ENCODE data around the gene RNU11. TPM values are rescaled to one million over a fixed set of nuclear protein-coding genes. Genes with fewer than 3 reads are reported as not detected.
"Not testable (repeated sequence)": the region's sequence is repeated elsewhere in the genome, so short reads cannot be mapped to it uniquely, and the experiment has no call there.

The RNU11 gene
- total RNA-seq, 1 donor from 2014 or later: not detected

GRCh38 chr1:28640766-28641165 lies 7.6 kb upstream of the RNU11 start:
- DNase-seq (ENCODE audit: extremely low spot score in 2 of 2): no peak
- Histone ChIP-seq H3K4me3 (no peak overlapping the region), H3K36me3 (no peaks in the 10 kb centered on the region), H3K27me3 (no peaks in the 10 kb centered on the region), H3K27ac (no peak overlapping the region), H3K4me1 (peaks cover 44% of the 10 kb centered on the region), H3K9me3 (no peaks in the 10 kb centered on the region)
- TF ChIP-seq POLR2AphosphoS5 (IDR thresholded peaks at IDR 0.05; ENCODE audit: insufficient read depth in 1 of 2, low read depth in 1 of 2): no peak
- intact Hi-C loops (cut with DNase I): loop anchor here (10.0 kb wide), 2 partner anchors 94 to 234 kb away; partner anchors contain the start of gene YTHDF2

DNA sequence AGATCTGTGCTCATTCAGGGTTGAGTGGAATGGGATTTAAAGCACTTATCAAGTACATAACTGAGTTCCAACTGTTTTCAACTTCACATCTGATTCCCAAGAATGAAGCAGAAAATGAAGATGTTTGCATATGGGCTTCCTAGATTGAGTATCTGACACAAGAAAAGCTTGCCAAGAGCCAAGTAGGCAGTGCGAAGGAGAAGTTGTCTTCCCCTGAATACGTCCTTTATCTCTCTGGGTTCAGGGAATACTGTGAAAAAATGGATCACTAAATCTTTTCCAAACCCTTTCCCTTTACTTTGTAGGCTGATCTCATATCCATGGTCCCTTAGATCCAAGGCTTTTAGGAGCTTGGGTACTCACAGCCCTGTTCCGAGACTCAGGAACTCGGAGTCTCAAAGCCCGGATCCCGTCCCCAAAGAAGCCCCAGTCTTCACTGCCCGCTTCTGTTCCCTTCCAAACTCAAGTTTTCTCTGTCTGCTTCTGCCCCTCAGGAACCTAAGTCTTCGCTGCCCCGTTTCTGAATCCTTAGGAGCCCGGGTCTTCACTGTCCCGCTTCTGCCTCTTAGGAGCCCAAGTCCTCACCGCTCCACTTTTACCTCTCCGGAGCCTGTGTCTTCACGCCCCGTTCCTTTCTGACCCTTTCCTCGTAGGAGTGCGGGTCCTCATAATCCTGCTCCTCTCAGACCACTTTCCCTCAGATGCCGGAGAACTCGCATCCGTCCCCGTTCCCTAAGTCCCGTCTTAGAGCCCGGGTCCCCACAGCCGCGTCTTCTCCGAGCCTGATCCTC lies 6.1 kb upstream of the RNU11 start:
- intact Hi-C loops (cut with DNase I): loop anchor here (10.0 kb wide), 2 partner anchors 93 to 233 kb away; partner anchors contain the start of gene YTHDF2
- peaks cover 45% of the 10 kb centered on the region for H3K4me1 ChIP-seq
- H3K27ac ChIP-seq: peak overlapping the region; percentile 90
- H3K4me3 ChIP-seq: peak overlapping the region; percentile 92
- no peaks in the 10 kb centered on the region for H3K36me3 ChIP-seq
- H3K9me3 ChIP-seq: no peaks in the 10 kb centered on the region
- TF ChIP-seq POLR2A (IDR thresholded peaks at IDR 0.05) (no peak), POLR2AphosphoS5 (IDR thresholded peaks at IDR 0.05; ENCODE audit: insufficient read depth in 1 of 2, low read depth in 1 of 2) (no peak)
- TF ChIP-seq, protein P1, sequence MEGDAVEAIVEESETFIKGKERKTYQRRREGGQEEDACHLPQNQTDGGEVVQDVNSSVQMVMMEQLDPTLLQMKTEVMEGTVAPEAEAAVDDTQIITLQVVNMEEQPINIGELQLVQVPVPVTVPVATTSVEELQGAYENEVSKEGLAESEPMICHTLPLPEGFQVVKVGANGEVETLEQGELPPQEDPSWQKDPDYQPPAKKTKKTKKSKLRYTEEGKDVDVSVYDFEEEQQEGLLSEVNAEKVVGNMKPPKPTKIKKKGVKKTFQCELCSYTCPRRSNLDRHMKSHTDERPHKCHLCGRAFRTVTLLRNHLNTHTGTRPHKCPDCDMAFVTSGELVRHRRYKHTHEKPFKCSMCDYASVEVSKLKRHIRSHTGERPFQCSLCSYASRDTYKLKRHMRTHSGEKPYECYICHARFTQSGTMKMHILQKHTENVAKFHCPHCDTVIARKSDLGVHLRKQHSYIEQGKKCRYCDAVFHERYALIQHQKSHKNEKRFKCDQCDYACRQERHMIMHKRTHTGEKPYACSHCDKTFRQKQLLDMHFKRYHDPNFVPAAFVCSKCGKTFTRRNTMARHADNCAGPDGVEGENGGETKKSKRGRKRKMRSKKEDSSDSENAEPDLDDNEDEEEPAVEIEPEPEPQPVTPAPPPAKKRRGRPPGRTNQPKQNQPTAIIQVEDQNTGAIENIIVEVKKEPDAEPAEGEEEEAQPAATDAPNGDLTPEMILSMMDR (IDR thresholded peaks at IDR 0.05): no peak
- no peaks in the 10 kb centered on the region for H3K27me3 ChIP-seq
- DNase-seq (ENCODE audit: extremely low spot score in 2 of 2): no peak

- peak in 1 of 2 donors; percentile 84 for TF ChIP-seq POLR2A (IDR thresholded peaks at IDR 0.05)
- TF ChIP-seq, protein P1 (IDR thresholded peaks at IDR 0.05): peak in 2 of 3 experiments; percentile 39 to 44
- TF ChIP-seq POLR2AphosphoS5 (IDR thresholded peaks at IDR 0.05; ENCODE audit: insufficient read depth in 1 of 2, low read depth in 1 of 2): peak; percentile 98
- Histone ChIP-seq H3K36me3 (no peaks in the 10 kb centered on the region), H3K27me3 (no peaks in the 10 kb centered on the region), H3K4me1 (peaks cover 53% of the 10 kb centered on the region), H3K4me3 (peak within 1 kb of the TSS; percentile 92), H3K9me3 (no peaks in the 10 kb centered on the region), H3K27ac (peak within 1 kb of the TSS; percentile 90)
- peak; percentile 97 for DNase-seq (ENCODE audit: extremely low spot score in 2 of 2)
- intact Hi-C loops (cut with DNase I): loop anchor here (10.0 kb wide), 2 partner anchors 92 to 232 kb away; partner anchors contain the start of gene YTHDF2
These were observed 5.4 kb upstream of the RNU11 start, which contains the start of gene TAF12 for GRCh38 chr1:28642847-28643635. Gene TAF12, minus strand, starts transcription at chr1:28643067. Its CDS starts 20,986 bp downstream, at chr1:28622081.

DNA sequence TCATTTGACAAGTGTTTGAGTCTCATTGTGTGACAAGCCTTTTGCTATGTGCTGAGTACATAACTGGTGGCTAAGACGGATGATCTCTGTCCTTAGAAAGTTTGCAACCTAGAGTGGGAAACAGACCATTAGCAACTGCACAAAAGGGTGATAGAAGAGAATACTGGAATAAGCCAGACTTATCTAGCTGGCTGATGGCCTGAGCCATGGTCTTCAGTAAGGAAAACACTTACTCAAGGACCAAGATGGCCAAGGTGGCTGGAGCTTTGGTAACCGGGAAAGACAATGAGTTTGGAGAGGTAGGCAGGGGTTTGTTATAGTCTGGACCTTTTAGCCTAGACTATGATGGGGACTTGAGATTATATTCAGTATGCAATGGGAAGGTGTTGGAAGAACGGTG lies 3.9 kb upstream of the RNU11 start:
- no peaks in the 10 kb centered on the region for H3K27me3 ChIP-seq
- no peak for TF ChIP-seq POLR2AphosphoS5 (IDR thresholded peaks at IDR 0.05; ENCODE audit: insufficient read depth in 1 of 2, low read depth in 1 of 2)
- TF ChIP-seq POLR2A (IDR thresholded peaks at IDR 0.05): no peak
- TF ChIP-seq, protein P1 (IDR thresholded peaks at IDR 0.05): no peak
- peak overlapping the region; percentile 90 for H3K27ac ChIP-seq
- no peaks in the 10 kb centered on the region for H3K9me3 ChIP-seq
- H3K4me3 ChIP-seq: peak overlapping the region in 1 of 2 donors; percentile 92
- no peak for DNase-seq (ENCODE audit: extremely low spot score in 2 of 2)
- intact Hi-C loops (cut with DNase I): loop anchor here (10.0 kb wide), 2 partner anchors 90 to 230 kb away; partner anchors contain the start of gene YTHDF2
- H3K4me1 ChIP-seq: peaks cover 58% of the 10 kb centered on the region
- no peaks in the 10 kb centered on the region for H3K36me3 ChIP-seq

- H3K4me3 ChIP-seq; H3K36me3 ChIP-seq; H3K27ac ChIP-seq; DNase-seq (ENCODE audit: extremely low spot score in 2 of 2); H3K27me3 ChIP-seq; H3K9me3 ChIP-seq: not testable (repeated sequence)
- intact Hi-C loops (cut with DNase I): loop anchor here (10.0 kb wide), 2 partner anchors 89 to 229 kb away; partner anchors contain the start of gene YTHDF2
- H3K4me1 ChIP-seq: peaks cover 50% of the 10 kb centered on the region
These were observed 3.0 kb upstream of the RNU11 start for GRCh38 chr1:28645406-28645805.
